GM12878 (cell line): Measurements from ENCODE around the gene BCL2.

Experiments used
- CHD4 ChIP-seq: fragments of 200-600 bp; sonication (generic); IDR thresholded peaks from 2 replicates; pipeline ENCODE4 v1.6.1; 2016; ENCODE audit warnings: mild to moderate bottlenecking
- JUND ChIP-seq: IDR thresholded peaks from 2 replicates; pipeline ENCODE4 v1.6.1; 2012; ENCODE audit warnings: low read depth, mild to moderate bottlenecking, low read length, improper control_type of control experiment, moderate library complexity
- POLR2A ChIP-seq: IDR thresholded peaks from 2 replicates; pipeline ENCODE4 v1.6.1; 2011; ENCODE audit warnings: low read depth, mild to moderate bottlenecking, low read length
- POLR2AphosphoS5 ChIP-seq: IDR thresholded peaks from 2 replicates; pipeline ENCODE4 v1.6.1; 2011; ENCODE audit warnings: mild to moderate bottlenecking, low read length, inconsistent platforms
- ZBTB4 ChIP-seq: fragments of 450-650 bp; formaldehyde crosslinking; IDR thresholded peaks from 2 replicates; pipeline ENCODE4 v1.4.0; 2022; ENCODE audit warnings: mild to moderate bottlenecking, moderate library complexity
- ZSCAN29 ChIP-seq: fragments of 450-650 bp; IDR thresholded peaks from 2 replicates; pipeline ENCODE4 v1.6.1; 2017; ENCODE audit warnings: mild to moderate bottlenecking, moderate library complexity
- TF ChIP-seq, protein P1 (sequence below), 3 experiments: IDR thresholded peaks in 2 of 3; conservative IDR thresholded peaks in 1 of 3; 2 replicates each; pipeline ENCODE4 v1.5.1; 2011; ENCODE audit warnings: low read depth in 3 of 3, low read length in 3 of 3, mild to moderate bottlenecking in 3 of 3, control low read depth in 2 of 3, moderate library complexity in 2 of 3, inconsistent platforms in 1 of 3, mixed read lengths in 1 of 3; ENCODE audit not compliant: control insufficient read depth in 2 of 3, insufficient read depth in 1 of 3; ENCODE audit errors: extremely low read depth in 1 of 3

GRCh38 chr18:63146828-63147409 lies 172.7 kb downstream of the BCL2 start:
- TF ChIP-seq ZSCAN29 (no peak), POLR2A (no peak), CHD4 (no peak), ZBTB4 (no peak), POLR2AphosphoS5 (no peak), JUND (no peak)
- TF ChIP-seq, protein P1, sequence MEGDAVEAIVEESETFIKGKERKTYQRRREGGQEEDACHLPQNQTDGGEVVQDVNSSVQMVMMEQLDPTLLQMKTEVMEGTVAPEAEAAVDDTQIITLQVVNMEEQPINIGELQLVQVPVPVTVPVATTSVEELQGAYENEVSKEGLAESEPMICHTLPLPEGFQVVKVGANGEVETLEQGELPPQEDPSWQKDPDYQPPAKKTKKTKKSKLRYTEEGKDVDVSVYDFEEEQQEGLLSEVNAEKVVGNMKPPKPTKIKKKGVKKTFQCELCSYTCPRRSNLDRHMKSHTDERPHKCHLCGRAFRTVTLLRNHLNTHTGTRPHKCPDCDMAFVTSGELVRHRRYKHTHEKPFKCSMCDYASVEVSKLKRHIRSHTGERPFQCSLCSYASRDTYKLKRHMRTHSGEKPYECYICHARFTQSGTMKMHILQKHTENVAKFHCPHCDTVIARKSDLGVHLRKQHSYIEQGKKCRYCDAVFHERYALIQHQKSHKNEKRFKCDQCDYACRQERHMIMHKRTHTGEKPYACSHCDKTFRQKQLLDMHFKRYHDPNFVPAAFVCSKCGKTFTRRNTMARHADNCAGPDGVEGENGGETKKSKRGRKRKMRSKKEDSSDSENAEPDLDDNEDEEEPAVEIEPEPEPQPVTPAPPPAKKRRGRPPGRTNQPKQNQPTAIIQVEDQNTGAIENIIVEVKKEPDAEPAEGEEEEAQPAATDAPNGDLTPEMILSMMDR (IDR thresholded peaks at IDR 0.05 in 2 of 3, conservative IDR thresholded peaks at IDR 0.05 in 1 of 3; ENCODE audit: control insufficient read depth in 2 of 3, extremely low read depth in 1 of 3, insufficient read depth in 1 of 3, low read depth in 3 of 3, low read length in 3 of 3): no peak
